ENCODE results near the gene RER1. TPM values are rescaled to one million over a fixed set of nuclear protein-coding genes. Genes with fewer than 3 reads are reported as not detected.

The RER1 gene
- total RNA-seq, 1 experiment from 2014 or later, result 108 TPM

- no peak overlapping the region for H3K27ac ChIP-seq (ENCODE audit: low read length)
- H3K9ac ChIP-seq (ENCODE audit: low read length), result no peak overlapping the region
- H3K27me3 ChIP-seq (ENCODE audit: low read length), result no peaks in the 10 kb centered on the region
- H3K4me1 ChIP-seq (ENCODE audit: low read length), result peaks cover 14% of the 10 kb centered on the region
- H3K79me2 ChIP-seq (ENCODE audit: low read length), result no peaks in the 10 kb centered on the region
- no peaks in the 10 kb centered on the region for H3K9me3 ChIP-seq (ENCODE audit: low read length)
- H4K20me1 ChIP-seq (ENCODE audit: insufficient read depth, low read depth, low read length), result no peaks in the 10 kb centered on the region
- H3K9me2 ChIP-seq (replicated peaks; ENCODE audit: insufficient read depth, low read length), result no peaks in the 10 kb centered on the region
- no peak overlapping the region for H2AFZ ChIP-seq (ENCODE audit: low read length)
- H3K4me3 ChIP-seq (ENCODE audit: low read length), result no peak overlapping the region
- DNase-seq, result no peak
- no peak overlapping the region for H3K4me2 ChIP-seq (ENCODE audit: low read depth, low read length, poor library complexity, severe bottlenecking)
- no peaks in the 10 kb centered on the region for H3K36me3 ChIP-seq (ENCODE audit: insufficient read depth, low read length)
Observed at GRCh38 chr1:2446861-2447260, 55.2 kb downstream of the RER1 start.

GRCh38 chr1:2447276-2448097 lies 55.8 kb downstream of the RER1 start:
- no peaks in the 10 kb centered on the region for H3K36me3 ChIP-seq (ENCODE audit: insufficient read depth, low read length)
- no peaks in the 10 kb centered on the region for H4K20me1 ChIP-seq (ENCODE audit: insufficient read depth, low read depth, low read length)
- no peaks in the 10 kb centered on the region for H3K27me3 ChIP-seq (ENCODE audit: low read length)
- H3K4me3 ChIP-seq (ENCODE audit: low read length), result no peak overlapping the region
- DNase-seq, result no peak
- H3K9me3 ChIP-seq (ENCODE audit: low read length), result no peaks in the 10 kb centered on the region
- H3K9me2 ChIP-seq (replicated peaks; ENCODE audit: insufficient read depth, low read length), result no peaks in the 10 kb centered on the region
- peaks cover 20% of the 10 kb centered on the region for H3K4me1 ChIP-seq (ENCODE audit: low read length)
- no peaks in the 10 kb centered on the region for H3K79me2 ChIP-seq (ENCODE audit: low read length)
- no peak overlapping the region for H3K9ac ChIP-seq (ENCODE audit: low read length)
- H2AFZ ChIP-seq (ENCODE audit: low read length), result no peak overlapping the region
- H3K4me2 ChIP-seq (ENCODE audit: low read depth, low read length, poor library complexity, severe bottlenecking), result no peak overlapping the region
- H3K27ac ChIP-seq (ENCODE audit: low read length), result no peak overlapping the region

GRCh38 chr1:2448098-2448445 lies 56.4 kb downstream of the RER1 start:
- Histone ChIP-seq H3K9ac (ENCODE audit: low read length) (no peak overlapping the region), H3K9me2 (replicated peaks; ENCODE audit: insufficient read depth, low read length) (no peaks in the 10 kb centered on the region), H3K27me3 (ENCODE audit: low read length) (no peaks in the 10 kb centered on the region), H3K36me3 (ENCODE audit: insufficient read depth, low read length) (no peaks in the 10 kb centered on the region), H3K27ac (ENCODE audit: low read length) (no peak overlapping the region), H3K79me2 (ENCODE audit: low read length) (no peaks in the 10 kb centered on the region), H3K4me3 (ENCODE audit: low read length) (no peak overlapping the region), H3K4me2 (ENCODE audit: low read depth, low read length, poor library complexity, severe bottlenecking) (no peak overlapping the region), H3K4me1 (ENCODE audit: low read length) (peaks cover 23% of the 10 kb centered on the region), H4K20me1 (ENCODE audit: insufficient read depth, low read depth, low read length) (no peaks in the 10 kb centered on the region), H3K9me3 (ENCODE audit: low read length) (no peaks in the 10 kb centered on the region), H2AFZ (ENCODE audit: low read length) (no peak overlapping the region)
- no peak for DNase-seq

- Histone ChIP-seq H3K9me3 (ENCODE audit: low read length) (no peaks in the 10 kb centered on the region), H3K36me3 (ENCODE audit: insufficient read depth, low read length) (no peaks in the 10 kb centered on the region), H3K9ac (ENCODE audit: low read length) (no peak overlapping the region), H3K79me2 (ENCODE audit: low read length) (no peaks in the 10 kb centered on the region), H3K9me2 (replicated peaks; ENCODE audit: insufficient read depth, low read length) (no peaks in the 10 kb centered on the region), H2AFZ (ENCODE audit: low read length) (no peak overlapping the region), H3K4me2 (ENCODE audit: low read depth, low read length, poor library complexity, severe bottlenecking) (no peak overlapping the region), H3K4me3 (ENCODE audit: low read length) (no peak overlapping the region), H3K27me3 (ENCODE audit: low read length) (no peaks in the 10 kb centered on the region), H3K27ac (ENCODE audit: low read length) (no peak overlapping the region), H4K20me1 (ENCODE audit: insufficient read depth, low read depth, low read length) (no peaks in the 10 kb centered on the region), H3K4me1 (ENCODE audit: low read length) (peaks cover 23% of the 10 kb centered on the region)
- DNase-seq, result no peak
Observed at GRCh38 chr1:2449636-2450454, 58.2 kb downstream of the RER1 start.

- Histone ChIP-seq H4K20me1 (ENCODE audit: insufficient read depth, low read depth, low read length) (no peaks in the 10 kb centered on the region; the same call in 1 of the 2 replicates), H3K36me3 (ENCODE audit: insufficient read depth, low read length) (no peaks in the 10 kb centered on the region), H2AFZ (ENCODE audit: low read length) (no peak overlapping the region), H3K4me1 (ENCODE audit: low read length) (peaks cover 25% of the 10 kb centered on the region), H3K4me2 (ENCODE audit: low read depth, low read length, poor library complexity, severe bottlenecking) (no peak overlapping the region), H3K79me2 (ENCODE audit: low read length) (no peaks in the 10 kb centered on the region), H3K27me3 (ENCODE audit: low read length) (no peaks in the 10 kb centered on the region), H3K4me3 (ENCODE audit: low read length) (no peak overlapping the region), H3K9me3 (ENCODE audit: low read length) (no peaks in the 10 kb centered on the region), H3K9ac (ENCODE audit: low read length) (no peak overlapping the region), H3K27ac (ENCODE audit: low read length) (no peak overlapping the region), H3K9me2 (replicated peaks; ENCODE audit: insufficient read depth, low read length) (no peaks in the 10 kb centered on the region)
- DNase-seq, result no peak
Observed at GRCh38 chr1:2451741-2452140, 60.1 kb downstream of the RER1 start.

- Histone ChIP-seq H3K9me3 (ENCODE audit: low read length) (no peaks in the 10 kb centered on the region), H3K4me2 (ENCODE audit: low read depth, low read length, poor library complexity, severe bottlenecking) (peak overlapping the region; percentile 19), H3K9me2 (replicated peaks; ENCODE audit: insufficient read depth, low read length) (no peaks in the 10 kb centered on the region)
Observed at GRCh38 chr1:2452201-2452931, 60.7 kb downstream of the RER1 start.

GRCh38 chr1:2452932-2453315 lies 61.3 kb downstream of the RER1 start:
- H3K9ac ChIP-seq (ENCODE audit: low read length), result no peak overlapping the region
- no peak overlapping the region for H3K27ac ChIP-seq (ENCODE audit: low read length)
- no peak overlapping the region for H3K4me2 ChIP-seq (ENCODE audit: low read depth, low read length, poor library complexity, severe bottlenecking)
- H3K4me3 ChIP-seq (ENCODE audit: low read length), result no peak overlapping the region
- H3K36me3 ChIP-seq (ENCODE audit: insufficient read depth, low read length), result no peaks in the 10 kb centered on the region
- H4K20me1 ChIP-seq (ENCODE audit: insufficient read depth, low read depth, low read length), result peaks cover 7% of the 10 kb centered on the region; the same call in 1 of the 2 replicates
- no peak for DNase-seq
- no peak overlapping the region for H2AFZ ChIP-seq (ENCODE audit: low read length)
- no peaks in the 10 kb centered on the region for H3K79me2 ChIP-seq (ENCODE audit: low read length)
- peaks cover 25% of the 10 kb centered on the region for H3K4me1 ChIP-seq (ENCODE audit: low read length)
- no peaks in the 10 kb centered on the region for H3K9me2 ChIP-seq (replicated peaks; ENCODE audit: insufficient read depth, low read length)
- no peaks in the 10 kb centered on the region for H3K27me3 ChIP-seq (ENCODE audit: low read length)
- no peaks in the 10 kb centered on the region for H3K9me3 ChIP-seq (ENCODE audit: low read length)

More at GRCh38 chr1:2452201-2452931, 60.7 kb downstream of the RER1 start:
- no peak overlapping the region for H2AFZ ChIP-seq (ENCODE audit: low read length)
- no peaks in the 10 kb centered on the region for H3K36me3 ChIP-seq (ENCODE audit: insufficient read depth, low read length)
- no peak for DNase-seq
- peaks cover 25% of the 10 kb centered on the region for H3K4me1 ChIP-seq (ENCODE audit: low read length)
- H3K79me2 ChIP-seq (ENCODE audit: low read length), result no peaks in the 10 kb centered on the region
- H4K20me1 ChIP-seq (ENCODE audit: insufficient read depth, low read depth, low read length), result peaks cover 4% of the 10 kb centered on the region; the same call in 1 of the 2 replicates
- H3K4me3 ChIP-seq (ENCODE audit: low read length), result no peak overlapping the region
- no peak overlapping the region for H3K9ac ChIP-seq (ENCODE audit: low read length)
- H3K27ac ChIP-seq (ENCODE audit: low read length), result no peak overlapping the region
- H3K27me3 ChIP-seq (ENCODE audit: low read length), result no peaks in the 10 kb centered on the region

- no peaks in the 10 kb centered on the region for H3K9me2 ChIP-seq (replicated peaks; ENCODE audit: insufficient read depth, low read length)
- no peaks in the 10 kb centered on the region for H3K9me3 ChIP-seq (ENCODE audit: low read length)
Observed at GRCh38 chr1:2454227-2454626, 62.6 kb downstream of the RER1 start.

More at GRCh38 chr1:2454227-2454626, 62.6 kb downstream of the RER1 start:
- DNase-seq, result no peak
- Histone ChIP-seq H3K79me2 (ENCODE audit: low read length) (no peaks in the 10 kb centered on the region), H3K4me1 (ENCODE audit: low read length) (peaks cover 25% of the 10 kb centered on the region), H3K4me3 (ENCODE audit: low read length) (no peak overlapping the region), H3K27me3 (ENCODE audit: low read length) (no peaks in the 10 kb centered on the region), H3K9ac (ENCODE audit: low read length) (no peak overlapping the region), H4K20me1 (ENCODE audit: insufficient read depth, low read depth, low read length) (peaks cover 12% of the 10 kb centered on the region; the same call in 1 of the 2 replicates), H3K36me3 (ENCODE audit: insufficient read depth, low read length) (no peaks in the 10 kb centered on the region), H3K4me2 (ENCODE audit: low read depth, low read length, poor library complexity, severe bottlenecking) (no peak overlapping the region), H3K27ac (ENCODE audit: low read length) (no peak overlapping the region), H2AFZ (ENCODE audit: low read length) (no peak overlapping the region)
